ENCODE data around the gene IL11.
"Not testable (repeated sequence)": the region's sequence is repeated elsewhere in the genome, so short reads cannot be mapped to it uniquely, and the experiment has no call there.

Gene IL11

DNA sequence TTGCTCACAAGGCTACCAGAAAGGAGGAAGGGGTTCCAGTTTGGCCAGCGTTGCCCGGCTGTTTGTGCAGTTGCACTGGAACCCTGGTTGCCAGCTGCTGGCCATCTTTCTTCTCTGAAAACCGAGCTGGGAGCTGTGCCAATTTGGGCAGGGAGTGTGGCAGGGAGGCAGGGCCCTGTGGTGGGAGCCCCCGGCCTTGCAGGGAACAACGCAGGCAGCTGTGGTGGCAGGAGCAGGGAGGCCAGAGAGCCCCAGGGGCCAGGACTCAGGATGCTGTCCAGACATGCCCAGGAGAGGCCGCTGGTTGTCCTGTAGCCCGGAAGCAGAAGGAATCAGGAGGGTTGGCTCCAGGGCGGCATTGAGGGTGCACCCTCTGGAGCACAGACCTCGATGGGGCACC, 25.8 kb downstream of the IL11 start:
- Mint-ChIP-seq H3K4me1 (peaks cover 18% of the 10 kb centered on the region), H3K27ac (no peak overlapping the region), H3K27me3 (peaks cover 6% of the 10 kb centered on the region), H3K36me3 (peaks cover 3% of the 10 kb centered on the region), H3K4me3 (no peak overlapping the region), H3K9me3 (no peaks in the 10 kb centered on the region)
- ATAC-seq (ENCODE audit: low read depth) (no peak), DNase-seq (ENCODE audit: low spot score in 2 of 2) (no peak)

GRCh38 chr19:55341595-55342531, 28.4 kb downstream of the IL11 start:
- no peak for DNase-seq (ENCODE audit: low spot score in 2 of 2)
- Mint-ChIP-seq H3K36me3 (peaks cover 3% of the 10 kb centered on the region), H3K4me3 (peak overlapping the region; percentile 14), H3K4me1 (peaks cover 23% of the 10 kb centered on the region), H3K27ac (no peak overlapping the region), H3K27me3 (peaks cover 12% of the 10 kb centered on the region), H3K9me3 (no peaks in the 10 kb centered on the region)
- ATAC-seq (ENCODE audit: low read depth): no peak

GRCh38 chr19:55341171-55341588, 29.1 kb downstream of the IL11 start:
- H3K9me3 Mint-ChIP-seq: no peaks in the 10 kb centered on the region
- no peak for ATAC-seq (ENCODE audit: low read depth)
- DNase-seq (ENCODE audit: low spot score in 2 of 2): no peak
- H3K36me3 Mint-ChIP-seq: peaks cover 3% of the 10 kb centered on the region
- peaks cover 15% of the 10 kb centered on the region for H3K27me3 Mint-ChIP-seq
- H3K4me1 Mint-ChIP-seq: peaks cover 23% of the 10 kb centered on the region
- H3K4me3 Mint-ChIP-seq: peak overlapping the region; percentile 95
- H3K27ac Mint-ChIP-seq: peak overlapping the region; percentile 98

DNA sequence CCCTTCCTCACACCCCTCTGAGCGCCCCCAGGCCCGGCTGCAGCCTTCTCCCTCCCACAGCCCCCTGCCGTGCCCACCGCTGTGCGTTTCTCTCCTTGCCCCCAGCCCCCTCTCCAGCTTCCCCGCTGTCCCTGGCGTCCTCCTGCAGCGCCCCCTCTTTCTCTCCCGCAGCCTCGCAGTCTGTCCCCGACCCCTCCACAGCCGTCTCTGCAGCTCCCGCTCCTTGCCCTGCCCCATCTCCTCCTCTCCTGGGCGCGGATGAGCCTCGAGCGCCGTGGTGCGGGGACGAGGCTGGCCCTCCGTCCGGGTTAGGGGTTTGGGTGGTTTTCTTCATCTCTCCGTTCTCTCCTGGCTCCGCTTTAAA, 29.5 kb downstream of the IL11 start:
- ATAC-seq (ENCODE audit: low read depth) (no peak), DNase-seq (ENCODE audit: low spot score in 2 of 2) (no peak)
- peaks cover 3% of the 10 kb centered on the region for H3K36me3 Mint-ChIP-seq
- no peaks in the 10 kb centered on the region for H3K9me3 Mint-ChIP-seq
- peak overlapping the region; percentile 98 for H3K27ac Mint-ChIP-seq
- peaks cover 16% of the 10 kb centered on the region for H3K27me3 Mint-ChIP-seq
- H3K4me3 Mint-ChIP-seq: peak overlapping the region; percentile 95
- H3K4me1 Mint-ChIP-seq: peaks cover 23% of the 10 kb centered on the region

DNA sequence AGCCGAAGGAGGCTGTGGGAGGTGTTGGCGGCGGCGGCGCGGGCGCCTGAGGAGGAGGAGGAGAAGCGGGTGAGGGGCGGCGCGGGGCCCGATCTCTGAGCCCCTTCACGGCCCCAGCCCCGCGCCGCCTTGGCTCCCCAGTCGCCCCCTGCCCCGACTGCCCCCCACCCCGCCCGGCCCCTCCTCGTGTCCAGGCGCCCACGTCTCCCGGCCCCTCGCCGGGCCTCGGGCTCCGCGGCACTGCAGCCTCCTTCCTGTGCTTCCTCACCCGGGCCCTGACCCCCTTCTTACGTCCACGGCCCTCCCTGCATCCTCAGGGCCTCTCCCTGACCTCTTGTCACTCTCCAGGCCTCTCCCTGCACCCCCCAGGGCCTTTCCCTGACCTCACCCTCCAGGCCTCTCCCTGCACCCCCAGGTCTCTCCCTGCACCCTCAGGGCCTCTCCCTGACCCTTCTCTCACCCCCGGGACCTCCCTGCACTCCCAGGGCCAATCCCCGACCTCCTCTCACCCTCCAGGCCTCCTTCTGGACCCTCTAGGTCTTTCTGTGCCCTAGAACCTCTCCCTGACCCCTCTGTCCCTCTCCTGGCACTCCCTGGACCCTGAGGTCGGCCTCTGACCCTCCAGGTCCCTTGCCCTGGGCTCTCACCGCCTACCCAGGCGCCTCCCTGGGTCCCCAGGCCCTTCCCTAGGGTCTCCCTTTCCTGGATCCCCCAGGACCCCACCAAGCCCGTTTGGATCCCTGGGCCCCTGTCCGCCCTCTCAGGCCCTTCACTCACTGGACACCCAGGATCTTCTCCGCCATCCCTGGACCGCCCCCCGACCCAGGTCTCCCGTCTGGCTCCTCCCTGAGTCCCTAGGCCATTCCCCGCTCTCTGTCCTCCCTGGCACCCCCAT, 30.1 kb downstream of the IL11 start:
- DNase-seq (ENCODE audit: low spot score in 2 of 2): peak; percentile 30 to 49
- peaks cover 16% of the 10 kb centered on the region for H3K27me3 Mint-ChIP-seq
- no peak for ATAC-seq (ENCODE audit: low read depth)
- H3K4me1 Mint-ChIP-seq: peaks cover 23% of the 10 kb centered on the region
- no peaks in the 10 kb centered on the region for H3K9me3 Mint-ChIP-seq
- H3K27ac Mint-ChIP-seq: peak overlapping the region; percentile 98
- peak overlapping the region; percentile 95 for H3K4me3 Mint-ChIP-seq
- peaks cover 3% of the 10 kb centered on the region for H3K36me3 Mint-ChIP-seq

- Mint-ChIP-seq H3K9me3 (no peaks in the 10 kb centered on the region), H3K4me1 (peaks cover 23% of the 10 kb centered on the region), H3K36me3 (peaks cover 3% of the 10 kb centered on the region), H3K4me3 (peak within 1 kb of the TSS; percentile 95), H3K27me3 (peaks cover 18% of the 10 kb centered on the region), H3K27ac (peak within 1 kb of the TSS; percentile 98)
- peak; percentile 98 to 100 for DNase-seq (ENCODE audit: low spot score in 2 of 2)
- ATAC-seq (ENCODE audit: low read depth): peak; percentile 72
These were observed 31.0 kb downstream of the IL11 start, which contains the start of gene KMT5C for GRCh38 chr19:55339105-55339888. TSS of gene KMT5C (plus strand) at chr19:55339876. CDS start at chr19:55341937, 2,061 bp downstream.

DNA sequence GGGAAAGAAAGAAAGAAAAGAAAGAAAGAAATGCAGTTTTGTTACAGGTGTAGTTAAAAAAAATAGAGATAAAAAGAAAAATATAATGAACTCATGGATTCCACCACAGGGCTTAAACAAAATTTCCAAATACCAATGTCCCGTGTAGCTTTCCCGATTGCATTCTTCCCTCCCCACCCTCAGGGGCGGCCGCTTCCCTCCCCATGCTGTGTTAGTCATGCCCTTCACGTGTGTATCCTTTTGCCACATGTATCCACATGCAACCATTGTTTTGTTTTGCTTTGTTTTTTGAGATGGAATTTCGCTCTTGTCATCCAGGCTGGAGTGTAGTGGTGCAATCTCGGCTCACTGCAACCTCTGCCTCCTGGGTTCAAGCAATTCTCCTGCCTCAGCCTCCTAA, 34.2 kb downstream of the IL11 start:
- H3K36me3 Mint-ChIP-seq: no peaks in the 10 kb centered on the region
- no peak overlapping the region for H3K4me3 Mint-ChIP-seq
- ATAC-seq (ENCODE audit: low read depth) (no peak), DNase-seq (ENCODE audit: low spot score in 2 of 2) (no peak)
- no peak overlapping the region for H3K27ac Mint-ChIP-seq
- peaks cover 18% of the 10 kb centered on the region for H3K4me1 Mint-ChIP-seq
- H3K9me3 Mint-ChIP-seq: no peaks in the 10 kb centered on the region
- peaks cover 22% of the 10 kb centered on the region for H3K27me3 Mint-ChIP-seq

- ATAC-seq (ENCODE audit: low read depth): no peak
- Mint-ChIP-seq H3K4me1 (peaks cover 5% of the 10 kb centered on the region), H3K27ac (no peak overlapping the region), H3K36me3 (no peaks in the 10 kb centered on the region), H3K4me3 (no peak overlapping the region), H3K27me3 (peaks cover 20% of the 10 kb centered on the region), H3K9me3 (no peaks in the 10 kb centered on the region)
- DNase-seq (ENCODE audit: low spot score in 2 of 2): no peak
These were observed 36.4 kb downstream of the IL11 start for GRCh38 chr19:55333870-55334269.

DNA sequence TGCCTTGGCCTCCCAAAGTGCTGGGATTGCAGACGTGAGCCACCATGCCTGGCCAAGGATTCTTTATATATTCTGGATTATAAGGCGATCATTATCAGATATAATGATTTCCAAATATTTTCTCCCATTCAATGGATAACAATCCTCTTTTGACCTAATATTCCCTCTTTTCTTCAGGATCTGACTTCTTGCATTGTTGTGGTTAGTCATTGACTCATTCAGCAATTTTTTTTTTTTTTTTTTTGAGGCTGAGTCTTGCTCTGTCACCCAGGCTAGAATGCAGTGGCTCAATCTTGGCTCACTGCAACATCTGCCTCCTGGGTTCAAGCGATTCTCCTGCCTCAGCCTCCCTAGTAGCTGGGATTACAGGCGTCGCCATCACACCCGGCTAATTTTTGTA, 40.5 kb downstream of the IL11 start:
- H3K9me3 Mint-ChIP-seq; DNase-seq (ENCODE audit: low spot score in 2 of 2); H3K4me1 Mint-ChIP-seq; H3K27ac Mint-ChIP-seq; H3K4me3 Mint-ChIP-seq; H3K36me3 Mint-ChIP-seq; ATAC-seq (ENCODE audit: low read depth): not testable (repeated sequence)
- H3K27me3 Mint-ChIP-seq: peaks cover 15% of the 10 kb centered on the region

- H3K27me3 Mint-ChIP-seq: peaks cover 16% of the 10 kb centered on the region
- not testable (repeated sequence) for H3K27ac Mint-ChIP-seq; ATAC-seq (ENCODE audit: low read depth); H3K4me3 Mint-ChIP-seq; H3K9me3 Mint-ChIP-seq; H3K4me1 Mint-ChIP-seq; H3K36me3 Mint-ChIP-seq; DNase-seq (ENCODE audit: low spot score in 2 of 2)
These were observed 41.4 kb downstream of the IL11 start for GRCh38 chr19:55328774-55329318.

DNA sequence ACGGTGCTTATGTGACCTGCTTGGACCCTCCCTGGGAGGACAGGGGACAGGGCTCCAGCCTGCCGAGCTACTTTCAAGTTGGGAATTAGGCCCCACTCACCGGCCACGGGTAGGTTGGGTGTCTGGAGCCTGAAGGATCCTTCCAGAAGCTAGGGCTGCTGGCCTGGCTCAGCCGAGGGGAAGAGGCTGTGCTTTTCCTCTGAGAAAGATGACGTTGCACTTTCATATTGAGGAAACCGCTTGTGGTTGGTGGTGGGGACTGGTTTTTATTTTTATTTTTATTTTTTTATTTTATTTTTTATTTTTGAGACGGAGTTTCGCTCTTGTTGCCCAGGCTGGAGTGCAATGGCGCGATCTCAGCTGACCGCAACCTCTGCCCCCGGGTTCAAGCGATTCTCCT, 45.1 kb downstream of the IL11 start, which contains the start of gene TMEM150B:
TMEM150B (minus strand) TSS at position 170 of the 400 bp plus-strand sequence. CDS start 4,305 bp downstream, outside the sequence.
- Mint-ChIP-seq H3K36me3 (no peaks in the 10 kb centered on the region), H3K27ac (no peak within 1 kb of the TSS), H3K4me3 (no peak within 1 kb of the TSS), H3K27me3 (peaks cover 21% of the 10 kb centered on the region), H3K9me3 (no peaks in the 10 kb centered on the region), H3K4me1 (peaks cover 3% of the 10 kb centered on the region)
- ATAC-seq (ENCODE audit: low read depth) (peak; percentile 46), DNase-seq (ENCODE audit: low spot score in 2 of 2) (no peak)

GRCh38 chr19:55324662-55325061, 45.6 kb downstream of the IL11 start:
- Mint-ChIP-seq H3K27me3 (peaks cover 23% of the 10 kb centered on the region), H3K27ac (no peak overlapping the region), H3K4me3 (no peak overlapping the region), H3K9me3 (no peaks in the 10 kb centered on the region), H3K36me3 (no peaks in the 10 kb centered on the region), H3K4me1 (peaks cover 3% of the 10 kb centered on the region)
- no peak for DNase-seq (ENCODE audit: low spot score in 2 of 2)
- peak; percentile 50 for ATAC-seq (ENCODE audit: low read depth)

- peaks cover 3% of the 10 kb centered on the region for H3K4me1 Mint-ChIP-seq
- DNase-seq (ENCODE audit: low spot score in 2 of 2) (no peak), ATAC-seq (ENCODE audit: low read depth) (no peak)
- no peak overlapping the region for H3K4me3 Mint-ChIP-seq
- no peaks in the 10 kb centered on the region for H3K9me3 Mint-ChIP-seq
- no peak overlapping the region for H3K27ac Mint-ChIP-seq
- H3K36me3 Mint-ChIP-seq: no peaks in the 10 kb centered on the region
- H3K27me3 Mint-ChIP-seq: peaks cover 18% of the 10 kb centered on the region
These were observed 47.9 kb downstream of the IL11 start for GRCh38 chr19:55322204-55322885.

Data from memory B cell (primary cell).